Keratinocyte (primary cell): ENCODE data around the gene C4orf36.

Experiments used
- EZH2 ChIP-seq: IDR thresholded peaks from one replicate; pipeline ENCODE4 v1.6.1; 2012; ENCODE audit warnings: inconsistent platforms, mild to moderate bottlenecking, low read length, moderate library complexity
- TF ChIP-seq, protein P1 (sequence below), 3 experiments: IDR thresholded peaks in 1 of 3; conservative IDR thresholded peaks in 1 of 3; optimal IDR thresholded peaks in 1 of 3; 2 replicates in 2 of 3; 3 replicates in 1 of 3; pipeline versions ENCODE3 to v1.5.1; 2011; ENCODE audit warnings: low read length in 3 of 3, mild to moderate bottlenecking in 3 of 3, moderate library complexity in 2 of 3, control low read depth in 1 of 3, inconsistent platforms in 1 of 3; ENCODE audit not compliant: insufficient read depth in 2 of 3; ENCODE audit errors: extremely low read depth in 1 of 3

DNA sequence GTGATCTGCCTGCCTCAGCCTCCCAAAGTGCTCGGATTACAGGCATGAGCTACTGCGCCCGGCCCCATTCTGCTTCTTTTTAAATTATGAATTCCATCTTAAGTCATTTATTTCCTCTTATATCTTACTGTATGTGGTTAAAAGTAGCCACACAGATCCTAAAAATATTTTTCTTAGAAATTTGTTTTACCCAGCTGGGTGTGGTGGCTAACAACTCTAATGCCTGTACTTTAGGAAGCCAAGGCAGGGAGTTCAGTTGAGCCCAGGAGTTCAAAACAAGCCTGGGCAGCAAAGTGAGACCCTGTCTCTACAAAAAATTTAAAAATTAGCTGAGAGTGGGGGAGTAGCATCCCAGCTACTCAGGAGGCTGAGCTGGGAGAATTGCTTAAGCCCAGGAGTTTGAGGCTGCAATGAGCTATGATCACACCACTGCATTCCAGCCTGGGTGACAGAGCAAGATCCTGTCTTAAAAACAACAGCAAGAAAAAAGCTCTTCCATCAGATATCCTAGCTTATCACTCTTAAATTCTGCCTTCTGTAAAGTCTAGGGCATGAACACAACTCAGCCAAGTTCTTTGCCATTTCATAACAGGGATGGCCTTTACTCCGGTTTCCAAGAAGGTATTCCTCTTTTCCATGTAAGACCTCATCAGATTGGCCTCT, 27.5 kb upstream of the C4orf36 start:
- TF ChIP-seq, protein P1, sequence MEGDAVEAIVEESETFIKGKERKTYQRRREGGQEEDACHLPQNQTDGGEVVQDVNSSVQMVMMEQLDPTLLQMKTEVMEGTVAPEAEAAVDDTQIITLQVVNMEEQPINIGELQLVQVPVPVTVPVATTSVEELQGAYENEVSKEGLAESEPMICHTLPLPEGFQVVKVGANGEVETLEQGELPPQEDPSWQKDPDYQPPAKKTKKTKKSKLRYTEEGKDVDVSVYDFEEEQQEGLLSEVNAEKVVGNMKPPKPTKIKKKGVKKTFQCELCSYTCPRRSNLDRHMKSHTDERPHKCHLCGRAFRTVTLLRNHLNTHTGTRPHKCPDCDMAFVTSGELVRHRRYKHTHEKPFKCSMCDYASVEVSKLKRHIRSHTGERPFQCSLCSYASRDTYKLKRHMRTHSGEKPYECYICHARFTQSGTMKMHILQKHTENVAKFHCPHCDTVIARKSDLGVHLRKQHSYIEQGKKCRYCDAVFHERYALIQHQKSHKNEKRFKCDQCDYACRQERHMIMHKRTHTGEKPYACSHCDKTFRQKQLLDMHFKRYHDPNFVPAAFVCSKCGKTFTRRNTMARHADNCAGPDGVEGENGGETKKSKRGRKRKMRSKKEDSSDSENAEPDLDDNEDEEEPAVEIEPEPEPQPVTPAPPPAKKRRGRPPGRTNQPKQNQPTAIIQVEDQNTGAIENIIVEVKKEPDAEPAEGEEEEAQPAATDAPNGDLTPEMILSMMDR (optimal IDR thresholded peaks at IDR 0.05 in 1 of 3, IDR thresholded peaks at IDR 0.05 in 1 of 3, conservative IDR thresholded peaks at IDR 0.05 in 1 of 3; ENCODE audit: extremely low read depth in 1 of 3, insufficient read depth in 2 of 3, low read length in 3 of 3), result no peak
- no peak for TF ChIP-seq EZH2
